K562 (cell line): ENCODE measurements around the gene ERVW-1. TPM values are rescaled to one million over a fixed set of nuclear protein-coding genes. Genes with fewer than 3 reads are reported as not detected.

Experiments
- BRD9 ChIP-seq: fragments of 450-650 bp; IDR thresholded peaks from 2 replicates; pipeline ENCODE4 v1.6.1; 2018; ENCODE audit warnings: low read depth; ENCODE audit not compliant: partially characterized antibody
- CEBPB ChIP-seq: fragments of 450-650 bp; IDR thresholded peaks from 2 replicates; pipeline ENCODE4 v1.6.1; 2016; ENCODE audit warnings: missing genetic modification characterization, missing compliant biosample characterization
- DMBX1 ChIP-seq: fragments of 250-450 bp; sonication (Bioruptor Pico); IDR thresholded peaks from 2 replicates; pipeline ENCODE4 v1.8.0; 2022; ENCODE audit warnings: inconsistent platforms, mild to moderate bottlenecking, moderate library complexity, borderline replicate concordance
- EGR1 ChIP-seq: fragments of 450-650 bp; conservative IDR thresholded peaks from 2 replicates; pipeline ENCODE4 v1.6.1; 2017; ENCODE audit warnings: mild to moderate bottlenecking
- FOXK2 ChIP-seq, 2 experiments: fragments of 450-650 bp; IDR thresholded peaks in 1 of 2; conservative IDR thresholded peaks in 1 of 2; 2 replicates each; pipeline ENCODE4 v1.6.1; 2016; ENCODE audit warnings: low read depth in 2 of 2, mild to moderate bottlenecking in 1 of 2
- FOXM1 ChIP-seq, 2 experiments: fragments of 450-650 bp in 1 of 2; sonication (generic) in 1 of 2; formaldehyde crosslinking in 1 of 2; IDR thresholded peaks; 2 replicates each; pipeline versions ENCODE4 v1.6.1 to v1.9.0; 2017 to 2022; ENCODE audit warnings: low read depth in 2 of 2, mild to moderate bottlenecking in 2 of 2, missing genetic modification reagents in 1 of 2, moderate library complexity in 1 of 2
- GABPB1 ChIP-seq: sonication (generic); formaldehyde crosslinking; IDR thresholded peaks from 2 replicates; pipeline ENCODE4 v1.8.0; 2022; ENCODE audit warnings: mild to moderate bottlenecking, missing genetic modification reagents
- KDM2B ChIP-seq: fragments of 250-450 bp; sonication (Bioruptor Pico); IDR thresholded peaks from 2 replicates; pipeline ENCODE4 v1.8.0; 2021; ENCODE audit warnings: mild to moderate bottlenecking, moderate library complexity
- LEF1 ChIP-seq: fragments of 450-650 bp; IDR thresholded peaks from 2 replicates; pipeline ENCODE4 v1.6.1; 2016; ENCODE audit warnings: mild to moderate bottlenecking
- MTF1 ChIP-seq: fragments of 250-450 bp; sonication (Bioruptor Pico); IDR thresholded peaks from 2 replicates; pipeline ENCODE4 v1.9.0; 2021; ENCODE audit warnings: moderate library complexity, mild to moderate bottlenecking, inconsistent platforms, borderline replicate concordance
- NONO ChIP-seq, 2 experiments: fragments of 200-400 bp in 1 of 2; fragments of 450-650 bp in 1 of 2; formaldehyde crosslinking in 1 of 2; IDR thresholded peaks; 2 replicates each; pipeline ENCODE4 v1.6.1; 2017; ENCODE audit warnings: low read depth in 2 of 2, mild to moderate bottlenecking in 2 of 2, moderate library complexity in 2 of 2, low read length in 1 of 2
- RCOR1 ChIP-seq, 2 experiments: IDR thresholded peaks; 2 replicates each; pipeline ENCODE4 v1.6.1; 2012; ENCODE audit warnings: low read depth in 2 of 2, low read length in 2 of 2, borderline replicate concordance in 1 of 2, improper control_type of control experiment in 1 of 2
- SMARCE1 ChIP-seq: fragments of 450-650 bp; IDR thresholded peaks from 2 replicates; pipeline ENCODE4 v1.7.1; 2016; ENCODE audit warnings: mild to moderate bottlenecking
- SNIP1 ChIP-seq: fragments of 450-650 bp; IDR thresholded peaks from 2 replicates; pipeline ENCODE4 v1.7.1; 2017; ENCODE audit warnings: low read depth, mild to moderate bottlenecking
- UBTF ChIP-seq, 2 experiments: IDR thresholded peaks; 2 replicates each; pipeline ENCODE4 v1.6.1; 2012; ENCODE audit warnings: improper control_type of control experiment in 2 of 2, low read depth in 2 of 2, low read length in 2 of 2, borderline replicate concordance in 1 of 2
- USF1 ChIP-seq: sonication (generic); formaldehyde crosslinking; IDR thresholded peaks from 2 replicates; pipeline ENCODE4 v1.9.0; 2022; ENCODE audit warnings: mild to moderate bottlenecking, missing genetic modification reagents
- ZC3H4 ChIP-seq: sonication (generic); formaldehyde crosslinking; IDR thresholded peaks from 2 replicates; pipeline ENCODE4 v1.9.0; 2021; ENCODE audit warnings: missing genetic modification reagents, borderline replicate concordance
- ZFP30 ChIP-seq: fragments of 250-450 bp; sonication (Bioruptor Pico); IDR thresholded peaks from 2 replicates; pipeline ENCODE4 v1.8.0; 2022; ENCODE audit warnings: moderate library complexity, mild to moderate bottlenecking, inconsistent platforms, borderline replicate concordance
- ZNF146 ChIP-seq: IDR thresholded peaks from one replicate; pipeline ENCODE4 v1.6.1; 2018; ENCODE audit warnings: missing compliant biosample characterization; ENCODE audit not compliant: unreplicated experiment
- ZNF165 ChIP-seq: fragments of 250-450 bp; sonication (Bioruptor Pico); IDR thresholded peaks from 2 replicates; pipeline ENCODE4 v1.4.0; 2020; ENCODE audit warnings: borderline replicate concordance
- ZNF224 ChIP-seq: sonication (generic); formaldehyde crosslinking; IDR thresholded peaks from 2 replicates; pipeline ENCODE4 v1.8.0; 2022; ENCODE audit warnings: mild to moderate bottlenecking, missing genetic modification reagents
- ZNF23 ChIP-seq: fragments of 250-450 bp; sonication (Bioruptor Pico); IDR thresholded peaks from 2 replicates; pipeline ENCODE4 v1.4.0; 2020; ENCODE audit warnings: mild to moderate bottlenecking
- ZNF639 ChIP-seq, 2 experiments: fragments of 200-800 bp in 1 of 2; sonication (Bioruptor generic) in 1 of 2; sonication (generic) in 1 of 2; formaldehyde crosslinking in 1 of 2; IDR thresholded peaks in 1 of 2; conservative IDR thresholded peaks in 1 of 2; 2 replicates each; pipeline versions ENCODE4 v1.5.0 to v1.6.1; 2016 to 2020; ENCODE audit warnings: missing compliant biosample characterization in 1 of 2, missing genetic modification characterization in 1 of 2, missing genetic modification reagents in 1 of 2
- polyA plus RNA-seq, 8 experiments: library from polyadenylated mRNA; depleted of rRNA in 4 of 8; stranded (reverse) in 5 of 8; unstranded in 3 of 8; fragments of >200 nt; fragmentation: Nextera tagmentation in 2 of 8; fragmentation: Illumina TruSeq in 1 of 8; extraction: Ambion mirVana in 2 of 8; extraction: Trizol in 1 of 8; gene quantifications; 2 replicates each; pipeline versions ENCODE4 v1.2.1 to v1.2.3, GENCODE V29; 2011 to 2014; ENCODE audit warnings: inconsistent platforms in 1 of 8, missing spikeins in 1 of 8
- total RNA-seq, 7 experiments: library from RNA; depleted of rRNA in 6 of 7; stranded (reverse); fragments of >200 nt in 6 of 7; fragmentation: Illumina TruSeq in 2 of 7; extraction: Trizol in 2 of 7; gene quantifications; 2 replicates each; pipeline versions ENCODE4 v1.2.1 to v1.2.3, GENCODE V29; 2011 to 2021; ENCODE audit warnings: low replicate concordance in 1 of 7

Gene ERVW-1
- total and polyA plus RNA-seq, 9 of the 15 experiments (the other 6 are each of a cell fraction or from before 2014, with no cell fraction given): not detected

GRCh38 chr7:92447345-92448204 is 30.2 kb downstream of the ERVW-1 start, which contains the start of gene GATAD1 (continued):
- TF ChIP-seq USF1 (CRISPR knock-in tag): peak; percentile 65
- TF ChIP-seq ZNF224 (CRISPR knock-in tag): no peak
- peak; percentile 2 for TF ChIP-seq ZNF146 (CRISPR knock-in tag)
- TF ChIP-seq GABPB1 (CRISPR knock-in tag): peak; percentile 96
- TF ChIP-seq FOXM1 (IDR thresholded peaks at IDR 0.05; ENCODE audit: low read depth): no peak
- TF ChIP-seq FOXM1 (CRISPR knock-in tag; IDR thresholded peaks at IDR 0.05; ENCODE audit: low read depth): 0 out of 2 replicates have a peak, but pooled peaks have one; percentile 55
- no peak for TF ChIP-seq KDM2B (CRISPR knock-in tag)
- no peak for TF ChIP-seq SNIP1
- no peak for TF ChIP-seq CEBPB
- TF ChIP-seq RCOR1 (IDR thresholded peaks at IDR 0.05; ENCODE audit: borderline replicate concordance in 1 of 2, low read depth in 2 of 2, low read length in 2 of 2): 0 out of 4 replicates have a peak, but pooled peaks of 1 of the 2 experiments have one; percentile 35
- no peak; the same call in 1 of the 2 replicates for TF ChIP-seq ZC3H4
- no peak for TF ChIP-seq ZNF23 (CRISPR knock-in tag)
- TF ChIP-seq ZNF639 (CRISPR knock-in tag; conservative IDR thresholded peaks at IDR 0.05 in 1 of 2, IDR thresholded peaks at IDR 0.05 in 1 of 2): no peak
- TF ChIP-seq MTF1 (CRISPR knock-in tag): no peak
- TF ChIP-seq LEF1: no peak
- peak in 1 of 2 experiments; percentile 75; a peak in 2 of 4 replicates for TF ChIP-seq NONO (IDR thresholded peaks at IDR 0.05; ENCODE audit: low read depth in 2 of 2, low read length in 1 of 2)
- peak in 1 of 2 experiments; percentile 74; a peak in 1 of 4 replicates for TF ChIP-seq UBTF (IDR thresholded peaks at IDR 0.05; ENCODE audit: borderline replicate concordance in 1 of 2, low read depth in 2 of 2, low read length in 2 of 2)
- TF ChIP-seq FOXK2 (conservative IDR thresholded peaks at IDR 0.05 in 1 of 2, IDR thresholded peaks at IDR 0.05 in 1 of 2; ENCODE audit: low read depth in 2 of 2): no peak; a peak in 1 of 4 replicates
- no peak for TF ChIP-seq DMBX1 (CRISPR knock-in tag)
- no peak for TF ChIP-seq ZFP30 (CRISPR knock-in tag)
- no peak for TF ChIP-seq BRD9
- no peak for TF ChIP-seq ZNF165
- TF ChIP-seq SMARCE1: no peak
- TF ChIP-seq EGR1: peak; percentile 63
